ENCODE measurements around the gene IGF1R.

Gene IGF1R

GRCh38 chr15:98782801-98783200 is 134.5 kb downstream of the IGF1R start:
- Histone ChIP-seq H3K27ac (ENCODE audit: low read length) (no peak overlapping the region), H3K9me3 (ENCODE audit: control insufficient read depth in 1 of 2, low read length in 2 of 2) (no peaks in the 10 kb centered on the region), H3K36me3 (ENCODE audit: control insufficient read depth in 1 of 2, insufficient read depth in 2 of 2, low read length in 2 of 2) (no peaks in the 10 kb centered on the region), H3K4me3 (ENCODE audit: low read depth in 1 of 2, low read length in 2 of 2) (no peak overlapping the region), H3K4me1 (ENCODE audit: control insufficient read depth in 1 of 2, insufficient read depth in 2 of 2, low read length in 2 of 2) (peaks cover 0 to 20% of the 10 kb centered on the region in 2 donors), H3K27me3 (ENCODE audit: low read depth, low read length) (no peaks in the 10 kb centered on the region)

- Histone ChIP-seq H3K27ac (ENCODE audit: low read length) (no peak overlapping the region), H3K36me3 (ENCODE audit: control insufficient read depth in 1 of 2, insufficient read depth in 2 of 2, low read length in 2 of 2) (no peaks in the 10 kb centered on the region), H3K4me3 (ENCODE audit: low read depth in 1 of 2, low read length in 2 of 2) (no peak overlapping the region), H3K9me3 (ENCODE audit: control insufficient read depth in 1 of 2, low read length in 2 of 2) (no peaks in the 10 kb centered on the region), H3K4me1 (ENCODE audit: control insufficient read depth in 1 of 2, insufficient read depth in 2 of 2, low read length in 2 of 2) (peaks cover 0 to 13% of the 10 kb centered on the region in 2 donors), H3K27me3 (ENCODE audit: low read depth, low read length) (no peaks in the 10 kb centered on the region)
These were observed 137.1 kb downstream of the IGF1R start for GRCh38 chr15:98785431-98785806.

GRCh38 chr15:98785807-98786621 is 137.7 kb downstream of the IGF1R start:
- peaks cover 0 to 13% of the 10 kb centered on the region in 2 donors for H3K4me1 ChIP-seq (ENCODE audit: control insufficient read depth in 1 of 2, insufficient read depth in 2 of 2, low read length in 2 of 2)
- H3K4me3 ChIP-seq (ENCODE audit: low read depth in 1 of 2, low read length in 2 of 2) = no peak overlapping the region
- no peak overlapping the region for H3K27ac ChIP-seq (ENCODE audit: low read length)

GRCh38 chr15:98786717-98787116 is 138.4 kb downstream of the IGF1R start:
- no peak overlapping the region for H3K27ac ChIP-seq (ENCODE audit: low read length)
- H3K4me1 ChIP-seq (ENCODE audit: control insufficient read depth in 1 of 2, insufficient read depth in 2 of 2, low read length in 2 of 2) = peaks cover 0 to 13% of the 10 kb centered on the region in 2 donors

More at GRCh38 chr15:98785807-98786621, 137.7 kb downstream of the IGF1R start:
- no peaks in the 10 kb centered on the region for H3K36me3 ChIP-seq (ENCODE audit: control insufficient read depth in 1 of 2, insufficient read depth in 2 of 2, low read length in 2 of 2)
- H3K27me3 ChIP-seq (ENCODE audit: low read depth, low read length) = no peaks in the 10 kb centered on the region
- H3K9me3 ChIP-seq (ENCODE audit: control insufficient read depth in 1 of 2, low read length in 2 of 2) = no peaks in the 10 kb centered on the region

GRCh38 chr15:98787194-98787593 is 138.9 kb downstream of the IGF1R start:
- H3K36me3 ChIP-seq (ENCODE audit: control insufficient read depth in 1 of 2, insufficient read depth in 2 of 2, low read length in 2 of 2) = no peaks in the 10 kb centered on the region
- no peaks in the 10 kb centered on the region for H3K9me3 ChIP-seq (ENCODE audit: control insufficient read depth in 1 of 2, low read length in 2 of 2)
- H3K27ac ChIP-seq (ENCODE audit: low read length) = no peak overlapping the region
- no peaks in the 10 kb centered on the region for H3K27me3 ChIP-seq (ENCODE audit: low read depth, low read length)
- H3K4me3 ChIP-seq (ENCODE audit: low read depth in 1 of 2, low read length in 2 of 2) = no peak overlapping the region
- H3K4me1 ChIP-seq (ENCODE audit: control insufficient read depth in 1 of 2, insufficient read depth in 2 of 2, low read length in 2 of 2) = peaks cover 0 to 13% of the 10 kb centered on the region in 2 donors

More at GRCh38 chr15:98786717-98787116, 138.4 kb downstream of the IGF1R start:
- no peaks in the 10 kb centered on the region for H3K36me3 ChIP-seq (ENCODE audit: control insufficient read depth in 1 of 2, insufficient read depth in 2 of 2, low read length in 2 of 2)
- no peak overlapping the region for H3K4me3 ChIP-seq (ENCODE audit: low read depth in 1 of 2, low read length in 2 of 2)
- no peaks in the 10 kb centered on the region for H3K9me3 ChIP-seq (ENCODE audit: control insufficient read depth in 1 of 2, low read length in 2 of 2)
- H3K27me3 ChIP-seq (ENCODE audit: low read depth, low read length) = no peaks in the 10 kb centered on the region

- Histone ChIP-seq H3K27me3 (ENCODE audit: low read depth, low read length) (no peaks in the 10 kb centered on the region), H3K36me3 (ENCODE audit: control insufficient read depth in 1 of 2, insufficient read depth in 2 of 2, low read length in 2 of 2) (no peaks in the 10 kb centered on the region), H3K9me3 (ENCODE audit: control insufficient read depth in 1 of 2, low read length in 2 of 2) (no peaks in the 10 kb centered on the region), H3K4me1 (ENCODE audit: control insufficient read depth in 1 of 2, insufficient read depth in 2 of 2, low read length in 2 of 2) (peaks cover 0 to 13% of the 10 kb centered on the region in 2 donors), H3K4me3 (ENCODE audit: low read depth in 1 of 2, low read length in 2 of 2) (no peak overlapping the region), H3K27ac (ENCODE audit: low read length) (no peak overlapping the region)
These were observed 139.8 kb downstream of the IGF1R start for GRCh38 chr15:98787936-98788757.

- Histone ChIP-seq H3K4me1 (ENCODE audit: control insufficient read depth in 1 of 2, insufficient read depth in 2 of 2, low read length in 2 of 2) (peaks cover 0 to 13% of the 10 kb centered on the region in 2 donors), H3K27me3 (ENCODE audit: low read depth, low read length) (no peaks in the 10 kb centered on the region), H3K4me3 (ENCODE audit: low read depth in 1 of 2, low read length in 2 of 2) (no peak overlapping the region), H3K36me3 (ENCODE audit: control insufficient read depth in 1 of 2, insufficient read depth in 2 of 2, low read length in 2 of 2) (no peaks in the 10 kb centered on the region), H3K27ac (ENCODE audit: low read length) (no peak overlapping the region), H3K9me3 (ENCODE audit: control insufficient read depth in 1 of 2, low read length in 2 of 2) (no peaks in the 10 kb centered on the region)
These were observed 140.7 kb downstream of the IGF1R start for GRCh38 chr15:98789020-98789419.

- Histone ChIP-seq H3K27me3 (ENCODE audit: low read depth, low read length) (no peaks in the 10 kb centered on the region), H3K27ac (ENCODE audit: low read length) (no peak overlapping the region), H3K4me3 (ENCODE audit: low read depth in 1 of 2, low read length in 2 of 2) (no peak overlapping the region), H3K4me1 (ENCODE audit: control insufficient read depth in 1 of 2, insufficient read depth in 2 of 2, low read length in 2 of 2) (peaks cover 0 to 13% of the 10 kb centered on the region in 2 donors), H3K36me3 (ENCODE audit: control insufficient read depth in 1 of 2, insufficient read depth in 2 of 2, low read length in 2 of 2) (no peaks in the 10 kb centered on the region), H3K9me3 (ENCODE audit: control insufficient read depth in 1 of 2, low read length in 2 of 2) (no peaks in the 10 kb centered on the region)
These were observed 141.9 kb downstream of the IGF1R start for GRCh38 chr15:98790270-98790669.

- H3K9me3 ChIP-seq (ENCODE audit: control insufficient read depth in 1 of 2, low read length in 2 of 2) = no peaks in the 10 kb centered on the region
- no peaks in the 10 kb centered on the region for H3K36me3 ChIP-seq (ENCODE audit: control insufficient read depth in 1 of 2, insufficient read depth in 2 of 2, low read length in 2 of 2)
- peaks cover 0 to 8% of the 10 kb centered on the region in 2 donors for H3K4me1 ChIP-seq (ENCODE audit: control insufficient read depth in 1 of 2, insufficient read depth in 2 of 2, low read length in 2 of 2)
- no peak overlapping the region for H3K27ac ChIP-seq (ENCODE audit: low read length)
- H3K27me3 ChIP-seq (ENCODE audit: low read depth, low read length) = no peaks in the 10 kb centered on the region
- no peak overlapping the region for H3K4me3 ChIP-seq (ENCODE audit: low read depth in 1 of 2, low read length in 2 of 2)
These were observed 142.8 kb downstream of the IGF1R start for GRCh38 chr15:98791046-98791701.

GRCh38 chr15:98792117-98792516 is 143.8 kb downstream of the IGF1R start:
- no peaks in the 10 kb centered on the region for H3K36me3 ChIP-seq (ENCODE audit: control insufficient read depth in 1 of 2, insufficient read depth in 2 of 2, low read length in 2 of 2)
- peaks cover 0 to 8% of the 10 kb centered on the region in 2 donors for H3K4me1 ChIP-seq (ENCODE audit: control insufficient read depth in 1 of 2, insufficient read depth in 2 of 2, low read length in 2 of 2)
- H3K9me3 ChIP-seq (ENCODE audit: control insufficient read depth in 1 of 2, low read length in 2 of 2) = no peaks in the 10 kb centered on the region
- H3K27ac ChIP-seq (ENCODE audit: low read length) = no peak overlapping the region
- H3K27me3 ChIP-seq (ENCODE audit: low read depth, low read length) = no peaks in the 10 kb centered on the region
- H3K4me3 ChIP-seq (ENCODE audit: low read depth in 1 of 2, low read length in 2 of 2) = no peak overlapping the region

GRCh38 chr15:98794211-98794610 is 145.9 kb downstream of the IGF1R start:
- H3K4me1 ChIP-seq (ENCODE audit: control insufficient read depth in 1 of 2, insufficient read depth in 2 of 2, low read length in 2 of 2) = peaks cover 0 to 15% of the 10 kb centered on the region in 2 donors
- H3K27me3 ChIP-seq (ENCODE audit: low read depth, low read length) = no peaks in the 10 kb centered on the region
- H3K36me3 ChIP-seq (ENCODE audit: control insufficient read depth in 1 of 2, insufficient read depth in 2 of 2, low read length in 2 of 2) = no peaks in the 10 kb centered on the region
- H3K27ac ChIP-seq (ENCODE audit: low read length) = no peak overlapping the region
- no peak overlapping the region for H3K4me3 ChIP-seq (ENCODE audit: low read depth in 1 of 2, low read length in 2 of 2)
- H3K9me3 ChIP-seq (ENCODE audit: control insufficient read depth in 1 of 2, low read length in 2 of 2) = no peaks in the 10 kb centered on the region

All from muscle layer of duodenum (tissue), 2 donors.